Stomach (tissue), 4 donors: Measurements from ENCODE around the gene DEF6.

Experiments used
- CTCF ChIP-seq, 7 experiments: fragments of 450-650 bp in 4 of 7; fragments of 200-600 bp in 3 of 7; sonication (generic) in 3 of 7; IDR thresholded peaks; one replicate each; pipeline ENCODE4 v1.5.1; 2016 to 2019; ENCODE audit warnings: antibody characterized with exemption in 7 of 7, control low read depth in 2 of 7, mild to moderate bottlenecking in 1 of 7
- POLR2A ChIP-seq, 4 donors: fragments of 450-650 bp; IDR thresholded peaks; one replicate each; pipeline ENCODE4 v1.6.1; 2016; ENCODE audit warnings: antibody characterized with exemption in 4 of 4, control low read depth in 2 of 4, mild to moderate bottlenecking in 1 of 4, moderate library complexity in 1 of 4

GRCh38 chr6:35358086-35358485, 60.5 kb downstream of the DEF6 start:
- no peak for TF ChIP-seq CTCF (IDR thresholded peaks at IDR 0.05)
- TF ChIP-seq POLR2A (IDR thresholded peaks at IDR 0.05), result no peak
